Liver (tissue), 9 donors: ENCODE measurements around the gene HDAC9. TPM values are rescaled to one million over a fixed set of nuclear protein-coding genes. Genes with fewer than 3 reads are reported as not detected.

Experiments used
- DNase-seq: peaks from one replicate; pipeline ENCODE4 v3.0.0-alpha.2; 2017; ENCODE audit warnings: low spot score
- H3K27ac ChIP-seq, 2 donors: one replicate each; pipeline ENCODE4 v1.7.0; 2013; ENCODE audit warnings: inconsistent platforms in 2 of 2, low read length in 2 of 2, control low read depth in 1 of 2, low read depth in 1 of 2, mild to moderate bottlenecking in 1 of 2
- H3K27me3 ChIP-seq, 4 donors: one replicate each; pipeline versions ENCODE4 v1.6.1 to v1.7.0; 2013; ENCODE audit warnings: low read length in 3 of 4, inconsistent platforms in 1 of 4, mild to moderate bottlenecking in 1 of 4, moderate library complexity in 1 of 4; ENCODE audit not compliant: control insufficient read depth in 4 of 4, insufficient read depth in 4 of 4
- H3K36me3 ChIP-seq, 4 donors: one replicate each; pipeline versions ENCODE4 v1.6.1 to v1.7.0; 2013; ENCODE audit warnings: low read length in 3 of 4, mild to moderate bottlenecking in 3 of 4, low read depth in 1 of 4, moderate library complexity in 1 of 4; ENCODE audit not compliant: control insufficient read depth in 4 of 4, insufficient read depth in 3 of 4
- H3K4me1 ChIP-seq, 4 donors: one replicate each; pipeline versions ENCODE4 v1.6.1 to v1.7.0; 2013; ENCODE audit warnings: low read length in 3 of 4, mild to moderate bottlenecking in 3 of 4, moderate library complexity in 1 of 4; ENCODE audit not compliant: control insufficient read depth in 4 of 4, insufficient read depth in 4 of 4
- H3K4me3 ChIP-seq, 3 donors: one replicate each; pipeline versions ENCODE4 v1.6.1 to v1.7.0; 2013; ENCODE audit warnings: low read length in 3 of 3, control low read depth in 1 of 3, low read depth in 1 of 3, mild to moderate bottlenecking in 1 of 3
- H3K9ac ChIP-seq, 2 donors: one replicate each; pipeline ENCODE4 v1.7.0; 2013; ENCODE audit warnings: low read length in 2 of 2, mild to moderate bottlenecking in 2 of 2, moderate library complexity in 2 of 2, control low read depth in 1 of 2, low read depth in 1 of 2
- H3K9me3 ChIP-seq, 4 donors: one replicate each; pipeline versions ENCODE4 v1.6.1 to v1.7.0; 2013; ENCODE audit warnings: low read length in 3 of 4; ENCODE audit not compliant: control insufficient read depth in 4 of 4
- ATF3 ChIP-seq: IDR thresholded peaks from 2 replicates; pipeline ENCODE4 v1.6.1; 2016; ENCODE audit warnings: antibody characterized with exemption
- FOXA2 ChIP-seq: IDR thresholded peaks from 2 replicates; pipeline ENCODE4 v1.6.1; 2016; ENCODE audit warnings: antibody characterized with exemption
- GABPA ChIP-seq, 2 donors: IDR thresholded peaks in 1 of 2; conservative IDR thresholded peaks in 1 of 2; 2 replicates each; pipeline ENCODE4 v1.6.1; 2016; ENCODE audit warnings: antibody characterized with exemption in 2 of 2, mild to moderate bottlenecking in 1 of 2, moderate library complexity in 1 of 2
- HNF4A ChIP-seq, 2 donors: conservative IDR thresholded peaks; 2 replicates each; pipeline ENCODE4 v1.6.1; 2016; ENCODE audit warnings: antibody characterized with exemption in 2 of 2, mild to moderate bottlenecking in 2 of 2
- HNF4G ChIP-seq: IDR thresholded peaks from 2 replicates; pipeline ENCODE4 v1.6.1; 2016; ENCODE audit warnings: antibody characterized with exemption
- JUND ChIP-seq, 2 donors: IDR thresholded peaks; 2 replicates each; pipeline ENCODE4 v1.6.1; 2016; ENCODE audit warnings: antibody characterized with exemption in 2 of 2
- MAX ChIP-seq: IDR thresholded peaks from 2 replicates; pipeline ENCODE4 v1.6.1; 2016; ENCODE audit warnings: antibody characterized with exemption
- NR2F2 ChIP-seq: IDR thresholded peaks from 2 replicates; pipeline ENCODE4 v1.6.1; 2016; ENCODE audit warnings: antibody characterized with exemption
- RAD21 ChIP-seq, 2 donors: IDR thresholded peaks; 2 replicates each; pipeline ENCODE4 v1.6.1; 2016; ENCODE audit warnings: antibody characterized with exemption in 2 of 2, mild to moderate bottlenecking in 2 of 2
- REST ChIP-seq: IDR thresholded peaks from 2 replicates; pipeline ENCODE4 v1.6.1; 2016; ENCODE audit warnings: antibody characterized with exemption, mild to moderate bottlenecking
- RXRA ChIP-seq, 2 donors: IDR thresholded peaks; 2 replicates each; pipeline ENCODE4 v1.6.1; 2017 to 2018; ENCODE audit warnings: antibody characterized with exemption in 2 of 2, mild to moderate bottlenecking in 1 of 2
- SP1 ChIP-seq: IDR thresholded peaks from 2 replicates; pipeline ENCODE4 v1.6.1; 2018; ENCODE audit warnings: antibody characterized with exemption, mild to moderate bottlenecking
- TAF1 ChIP-seq: conservative IDR thresholded peaks from 2 replicates; pipeline ENCODE4 v1.6.1; 2016; ENCODE audit warnings: antibody characterized with exemption, mild to moderate bottlenecking
- YY1 ChIP-seq: IDR thresholded peaks from 2 replicates; pipeline ENCODE4 v1.6.1; 2016; ENCODE audit warnings: antibody characterized with exemption, mild to moderate bottlenecking
- ZBTB33 ChIP-seq: IDR thresholded peaks from 2 replicates; pipeline ENCODE4 v1.6.1; 2016; ENCODE audit warnings: antibody characterized with exemption
- WGBS: extraction: QIAGEN DNeasy Blood & Tissue Kit; methylation state at CpG from one replicate; pipeline ENCODE4 v1.1.7; 2013; 5-methylcytosine and 5-hydroxymethylcytosine counted together
- polyA plus RNA-seq, 2 donors: library from polyadenylated mRNA; stranded (reverse) in 1 of 2; unstranded in 1 of 2; fragments of 200-250 nt in 1 of 2; fragments of >200 nt in 1 of 2; fragmentation: Nextera tagmentation in 1 of 2; extraction: Ambion mirVana in 1 of 2; gene quantifications; one replicate each; pipeline versions ENCODE4 v1.2.1 to v1.2.3, GENCODE V29; 2013 to 2015
- total RNA-seq, 2 donors: library from RNA; depleted of rRNA; stranded (reverse); fragments of >200 nt; gene quantifications; one replicate each; pipeline ENCODE4 v1.2.3, GENCODE V29; 2014
- TF ChIP-seq, protein P1 (sequence below): fragments of 150-350 bp; IDR thresholded peaks from 2 replicates; pipeline ENCODE4 v1.5.1; 2017; ENCODE audit warnings: improper control_type of control experiment, low read depth, low read length; ENCODE audit not compliant: missing input control
- donor health status: healthy.
- donor health status: healthy.
- donor health status: healthy.
- donor health status: healthy.
- donor health status: healthy.

HDAC9 gene
- total and polyA plus RNA-seq, 4 donors = 1.0 to 10.1 (median 2.3) TPM

- no peak overlapping the region for H3K27ac ChIP-seq
- no peak overlapping the region for H3K9ac ChIP-seq
- H3K36me3 ChIP-seq = no peaks in the 10 kb centered on the region
- TF ChIP-seq ATF3 (no peak), NR2F2 (no peak), HNF4G (no peak), MAX (no peak)
- no peaks in the 10 kb centered on the region for H3K9me3 ChIP-seq
- no peak overlapping the region for H3K4me3 ChIP-seq
- WGBS = 47% methylated on average over 3 of the region's 3 CpGs
- no peaks in the 10 kb centered on the region for H3K4me1 ChIP-seq
- no peaks in the 10 kb centered on the region for H3K27me3 ChIP-seq
- DNase-seq = no peak
These were observed 149.4 kb downstream of the HDAC9 start for GRCh38 chr7:18644981-18645380.

GRCh38 chr7:18647582-18647981 is 152.0 kb downstream of the HDAC9 start:
- no peak for TF ChIP-seq HNF4G
- no peak for TF ChIP-seq MAX
- no peak for TF ChIP-seq FOXA2
- no peak for TF ChIP-seq NR2F2
- TF ChIP-seq HNF4A (conservative IDR thresholded peaks at IDR 0.05) = no peak
- TF ChIP-seq, protein P1, sequence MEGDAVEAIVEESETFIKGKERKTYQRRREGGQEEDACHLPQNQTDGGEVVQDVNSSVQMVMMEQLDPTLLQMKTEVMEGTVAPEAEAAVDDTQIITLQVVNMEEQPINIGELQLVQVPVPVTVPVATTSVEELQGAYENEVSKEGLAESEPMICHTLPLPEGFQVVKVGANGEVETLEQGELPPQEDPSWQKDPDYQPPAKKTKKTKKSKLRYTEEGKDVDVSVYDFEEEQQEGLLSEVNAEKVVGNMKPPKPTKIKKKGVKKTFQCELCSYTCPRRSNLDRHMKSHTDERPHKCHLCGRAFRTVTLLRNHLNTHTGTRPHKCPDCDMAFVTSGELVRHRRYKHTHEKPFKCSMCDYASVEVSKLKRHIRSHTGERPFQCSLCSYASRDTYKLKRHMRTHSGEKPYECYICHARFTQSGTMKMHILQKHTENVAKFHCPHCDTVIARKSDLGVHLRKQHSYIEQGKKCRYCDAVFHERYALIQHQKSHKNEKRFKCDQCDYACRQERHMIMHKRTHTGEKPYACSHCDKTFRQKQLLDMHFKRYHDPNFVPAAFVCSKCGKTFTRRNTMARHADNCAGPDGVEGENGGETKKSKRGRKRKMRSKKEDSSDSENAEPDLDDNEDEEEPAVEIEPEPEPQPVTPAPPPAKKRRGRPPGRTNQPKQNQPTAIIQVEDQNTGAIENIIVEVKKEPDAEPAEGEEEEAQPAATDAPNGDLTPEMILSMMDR = no peak
- no peak for TF ChIP-seq GABPA (IDR thresholded peaks at IDR 0.05 in 1 of 2, conservative IDR thresholded peaks at IDR 0.05 in 1 of 2)
- no peak for TF ChIP-seq TAF1
- no peak for TF ChIP-seq JUND (IDR thresholded peaks at IDR 0.05)
- TF ChIP-seq RAD21 (IDR thresholded peaks at IDR 0.05) = no peak
- TF ChIP-seq RXRA (IDR thresholded peaks at IDR 0.05) = no peak
- no peak for TF ChIP-seq ZBTB33
- TF ChIP-seq YY1 = no peak
- TF ChIP-seq ATF3 = no peak
- TF ChIP-seq SP1 = no peak
- TF ChIP-seq REST = no peak
- Histone ChIP-seq H3K4me1 (no peaks in the 10 kb centered on the region), H3K36me3 (no peaks in the 10 kb centered on the region), H3K27ac (no peak overlapping the region), H3K4me3 (no peak overlapping the region), H3K9me3 (no peaks in the 10 kb centered on the region), H3K27me3 (no peaks in the 10 kb centered on the region), H3K9ac (no peak overlapping the region)
- no peak for DNase-seq
- WGBS = 78% methylated on average over 5 of the region's 5 CpGs
